ENCODE data around the gene TSPAN10.
"Not testable (repeated sequence)": the region's sequence is repeated elsewhere in the genome, so short reads cannot be mapped to it uniquely, and the experiment has no call there.

Gene TSPAN10

GRCh38 chr17:81660441-81660840 lies 23.4 kb downstream of the TSPAN10 start:
- no peak for DNase-seq (ENCODE audit: low read depth in 2 of 2, low spot score in 1 of 2)

GRCh38 chr17:81662002-81662401 lies 25.0 kb downstream of the TSPAN10 start:
- no peak for DNase-seq (ENCODE audit: low read depth in 2 of 2, low spot score in 1 of 2)

- DNase-seq (ENCODE audit: low read depth in 2 of 2, low spot score in 1 of 2): no peak
Measured at GRCh38 chr17:81664051-81664470, 27.1 kb downstream of the TSPAN10 start.

- peak; percentile 33 to 38 for DNase-seq (ENCODE audit: low read depth in 2 of 2, low spot score in 1 of 2)
Measured at GRCh38 chr17:81665205-81666091, 28.5 kb downstream of the TSPAN10 start.

DNA sequence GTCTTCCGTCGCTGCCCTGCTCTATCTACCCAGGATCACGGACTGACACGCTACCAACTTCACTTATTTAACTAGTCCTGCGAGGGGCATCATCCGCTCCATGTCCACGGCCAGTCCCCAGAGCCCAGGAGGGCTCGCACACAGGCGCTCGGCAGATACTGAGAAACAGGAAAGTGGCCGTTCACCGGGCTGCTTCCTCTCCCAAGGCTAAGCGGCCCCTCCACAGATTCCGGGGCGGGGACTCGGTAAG lies 29.0 kb downstream of the TSPAN10 start:
- DNase-seq (ENCODE audit: low read depth in 2 of 2, low spot score in 1 of 2): no peak

- peak; percentile 83 to 87 for DNase-seq (ENCODE audit: low read depth in 2 of 2, low spot score in 1 of 2)
Measured at GRCh38 chr17:81666342-81667191, 29.6 kb downstream of the TSPAN10 start, which contains the start of the genes CCDC137 and OXLD1. TSS of gene CCDC137 (plus strand) at chr17:81666737. CDS start at chr17:81666767, 30 bp downstream. TSS of gene OXLD1 (minus strand) at chr17:81666605. CDS start at chr17:81666577, 28 bp downstream.

DNA sequence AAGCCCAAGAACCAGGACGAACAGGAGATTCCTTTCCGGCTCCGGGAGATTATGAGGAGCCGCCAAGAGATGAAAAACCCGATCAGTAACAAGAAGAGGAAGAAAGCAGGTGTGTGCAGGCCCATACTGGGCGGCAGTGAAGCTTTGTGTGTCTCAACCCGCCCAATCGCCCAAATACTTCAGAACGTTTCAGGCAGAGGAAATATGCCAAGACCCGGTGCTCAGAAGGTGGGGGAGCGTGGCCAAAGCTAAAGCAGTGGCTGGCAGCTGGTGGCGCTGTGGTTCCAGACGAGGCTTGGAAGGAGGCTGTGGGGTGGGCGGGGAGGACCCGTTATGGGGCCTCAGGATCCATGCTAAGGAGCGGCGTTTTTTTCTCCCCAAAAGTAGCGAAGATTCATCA lies 30.8 kb downstream of the TSPAN10 start:
- no peak for DNase-seq (ENCODE audit: low read depth in 2 of 2, low spot score in 1 of 2)

GRCh38 chr17:81672504-81672903 lies 35.5 kb downstream of the TSPAN10 start:
- no peak for DNase-seq (ENCODE audit: low read depth in 2 of 2, low spot score in 1 of 2)

DNA sequence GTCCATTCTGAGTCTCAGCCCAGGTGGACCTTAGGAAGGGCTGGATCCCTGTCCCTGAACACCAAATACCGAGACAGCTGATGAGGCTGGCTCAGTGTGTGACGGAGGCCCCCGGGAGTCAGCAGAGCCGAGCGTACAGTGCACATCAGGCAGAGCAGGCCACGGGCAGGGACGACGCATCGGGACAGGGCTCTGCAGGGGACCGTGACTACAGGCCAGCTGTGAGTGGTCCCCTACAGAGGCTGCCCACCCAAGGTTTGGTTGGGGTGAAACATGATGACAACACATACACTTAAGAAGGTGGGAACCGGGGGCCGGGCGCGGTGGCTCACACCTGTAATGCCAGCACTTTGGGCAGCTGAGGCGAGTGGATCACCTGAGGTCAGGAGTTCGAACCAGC lies 36.0 kb downstream of the TSPAN10 start:
- no peak for DNase-seq (ENCODE audit: low read depth in 2 of 2, low spot score in 1 of 2)

- DNase-seq (ENCODE audit: low read depth in 2 of 2, low spot score in 1 of 2): no peak
Measured at GRCh38 chr17:81673561-81674258, 36.7 kb downstream of the TSPAN10 start.

- DNase-seq (ENCODE audit: low read depth in 2 of 2, low spot score in 1 of 2): not testable (repeated sequence)
Measured at GRCh38 chr17:81675515-81676221, 38.7 kb downstream of the TSPAN10 start.

GRCh38 chr17:81676906-81677305 lies 39.9 kb downstream of the TSPAN10 start:
- no peak for DNase-seq (ENCODE audit: low read depth in 2 of 2, low spot score in 1 of 2)

- no peak for DNase-seq (ENCODE audit: low read depth in 2 of 2, low spot score in 1 of 2)
Measured at GRCh38 chr17:81680150-81680549, 43.2 kb downstream of the TSPAN10 start.

DNA sequence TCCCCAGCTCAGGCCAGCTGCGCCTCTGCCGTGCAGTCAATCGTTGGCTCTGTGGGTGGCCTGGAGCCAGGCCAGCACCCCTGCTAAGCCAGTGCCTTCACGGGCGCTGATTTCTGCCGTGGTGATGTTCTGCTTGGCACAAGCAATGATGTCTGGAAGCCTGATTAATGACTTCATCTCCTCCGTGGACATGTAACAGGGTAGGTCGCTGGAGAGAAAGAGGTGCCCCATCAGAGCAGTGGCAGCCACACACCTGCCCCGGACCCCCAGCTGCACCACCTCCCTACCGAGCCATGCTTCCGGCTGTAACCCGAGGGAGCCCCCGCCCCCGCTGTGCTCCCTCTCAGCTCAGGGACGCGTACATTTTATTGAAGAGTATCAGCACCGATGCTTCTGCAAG lies 44.7 kb downstream of the TSPAN10 start:
- DNase-seq (ENCODE audit: low read depth in 2 of 2, low spot score in 1 of 2): no peak

- no peak for DNase-seq (ENCODE audit: low read depth in 2 of 2, low spot score in 1 of 2)
Measured at GRCh38 chr17:81682565-81683207, 45.7 kb downstream of the TSPAN10 start.

- no peak for DNase-seq (ENCODE audit: low read depth in 2 of 2, low spot score in 1 of 2)
Measured at GRCh38 chr17:81683208-81683583, 46.2 kb downstream of the TSPAN10 start.

DNA sequence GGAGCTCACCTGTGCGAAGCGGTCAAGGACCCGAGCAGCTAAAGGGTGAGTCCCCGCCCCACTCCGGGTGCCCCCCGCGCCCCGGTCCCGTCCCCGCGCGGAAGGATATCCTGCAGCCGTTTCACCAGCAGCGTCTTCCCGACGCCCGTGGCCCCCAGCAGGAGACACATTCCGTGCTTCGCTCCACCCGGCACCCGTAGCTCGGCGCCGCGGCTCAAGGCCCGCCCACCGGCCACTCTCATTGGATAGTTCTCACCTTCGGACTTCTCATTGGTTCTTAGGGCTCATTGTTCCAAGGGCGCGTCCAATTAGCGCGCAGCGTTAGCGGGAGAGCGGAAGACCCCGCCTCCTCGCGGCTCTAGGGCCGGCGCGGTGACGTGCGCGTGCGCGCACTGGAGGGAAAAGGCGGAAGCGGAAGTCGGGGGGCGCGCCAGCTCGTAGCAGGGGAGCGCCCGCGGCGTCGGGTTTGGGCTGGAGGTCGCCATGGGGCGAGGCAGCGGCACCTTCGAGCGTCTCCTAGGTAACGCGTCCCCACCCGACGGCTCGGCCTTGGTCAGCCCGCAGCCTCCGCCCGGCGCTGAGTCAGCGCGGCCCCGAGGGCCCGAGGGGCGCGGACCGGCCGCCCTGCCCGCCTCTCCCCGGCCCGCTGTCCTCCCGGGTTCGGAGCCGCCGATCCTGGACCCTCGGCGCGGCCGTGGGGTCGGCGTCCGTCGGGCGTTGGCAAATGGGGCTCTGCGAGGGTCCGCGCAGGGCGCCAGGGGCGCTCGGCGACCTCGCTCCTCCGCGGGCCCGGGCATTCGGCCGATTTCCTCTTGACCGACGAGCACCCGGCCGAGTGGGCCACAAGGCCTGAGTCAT lies 46.8 kb downstream of the TSPAN10 start, which contains the start of the genes ARL16 and HGS:
ARL16 (minus strand) TSS at position 214 of the 858 bp plus-strand sequence; CDS start at position 170, 44 bp downstream.
HGS (plus strand) TSS at position 428 of the 858 bp plus-strand sequence; CDS start at position 484, 56 bp downstream.
- peak; percentile 92 to 95 for DNase-seq (ENCODE audit: low read depth in 2 of 2, low spot score in 1 of 2)

- DNase-seq (ENCODE audit: low read depth in 2 of 2, low spot score in 1 of 2): no peak
Measured at GRCh38 chr17:81684442-81684911, 47.5 kb downstream of the TSPAN10 start.

DNA sequence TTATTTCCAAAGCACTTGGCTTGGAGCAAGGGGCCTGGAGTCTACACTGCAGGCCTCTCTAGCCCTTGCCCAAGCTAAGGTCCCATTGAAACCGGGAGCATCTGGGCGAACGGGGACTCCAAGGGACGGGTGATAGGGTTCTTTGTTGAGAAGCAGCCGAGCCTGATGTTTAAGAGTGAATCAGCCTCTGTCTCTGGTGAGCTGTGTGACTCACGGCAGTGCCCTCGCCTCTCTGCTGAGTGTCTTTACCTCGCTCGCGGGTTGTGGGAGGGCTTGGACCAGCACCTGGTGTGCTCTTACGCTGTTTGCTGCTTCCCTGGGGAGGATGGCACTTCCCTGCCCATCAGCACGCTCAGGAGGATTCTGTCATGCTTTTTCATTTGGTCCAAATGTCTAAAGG lies 48.1 kb downstream of the TSPAN10 start:
- DNase-seq (ENCODE audit: low read depth in 2 of 2, low spot score in 1 of 2): peak in 1 of 2 donors; percentile 35
